HT-29 (cell line): ENCODE results near the gene GBF1. TPM values are rescaled to one million over a fixed set of nuclear protein-coding genes. Genes with fewer than 3 reads are reported as not detected.
"Not testable (repeated sequence)": the region's sequence is repeated elsewhere in the genome, so short reads cannot be mapped to it uniquely, and the experiment has no call there.

Experiments
- DNase-seq: peaks from one replicate; pipeline ENCODE4 v3.0.0-alpha.2; 2015; ENCODE audit warnings: low spot score
- total RNA-seq: library from RNA; depleted of rRNA; stranded (reverse); fragments of >200 nt; shearing (Covaris generic); gene quantifications from 2 replicates; pipeline ENCODE4 v1.2.3, GENCODE V29; 2014

GBF1 gene
- total RNA-seq, 1 experiment from 2014 or later: 32.5 TPM

DNA sequence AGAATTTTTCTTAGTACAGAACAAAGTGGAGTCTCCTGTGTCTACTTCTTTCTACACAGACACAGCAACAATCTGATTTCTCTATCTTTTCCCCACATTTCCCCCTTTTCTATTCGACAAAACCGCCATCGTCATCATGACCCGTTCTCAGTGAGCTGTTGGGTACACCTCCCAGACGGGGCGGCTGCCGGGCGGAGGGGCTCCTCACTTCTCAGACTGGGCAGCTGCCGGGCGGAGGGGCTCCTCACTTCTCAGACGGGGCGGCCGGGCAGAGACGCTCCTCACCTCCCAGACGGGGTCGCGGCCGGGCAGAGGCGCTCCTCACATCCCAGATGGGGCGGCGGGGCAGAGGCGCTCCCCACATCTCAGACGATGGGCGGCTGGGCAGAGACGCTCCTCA, 56.0 kb downstream of the GBF1 start:
- DNase-seq: not testable (repeated sequence)

DNA sequence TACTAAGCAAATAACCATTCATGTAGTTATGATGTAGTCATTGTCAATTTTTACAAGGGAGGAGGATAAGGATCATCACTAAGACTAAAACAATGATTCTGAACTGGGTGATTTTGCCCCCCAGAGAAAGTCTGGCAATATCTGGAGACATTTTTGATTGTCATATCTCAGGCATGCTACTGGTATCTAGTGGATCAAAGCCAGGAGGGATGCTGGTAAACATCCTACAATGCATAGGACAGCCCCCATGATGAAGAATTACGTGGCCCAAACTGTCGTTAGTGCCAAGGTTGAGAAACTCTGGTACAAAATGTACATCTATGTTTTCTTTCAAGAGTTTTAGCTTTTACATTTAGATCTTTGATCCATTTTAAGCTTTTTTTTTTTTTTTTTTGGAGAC, 57.3 kb downstream of the GBF1 start:
- no peak for DNase-seq

DNA sequence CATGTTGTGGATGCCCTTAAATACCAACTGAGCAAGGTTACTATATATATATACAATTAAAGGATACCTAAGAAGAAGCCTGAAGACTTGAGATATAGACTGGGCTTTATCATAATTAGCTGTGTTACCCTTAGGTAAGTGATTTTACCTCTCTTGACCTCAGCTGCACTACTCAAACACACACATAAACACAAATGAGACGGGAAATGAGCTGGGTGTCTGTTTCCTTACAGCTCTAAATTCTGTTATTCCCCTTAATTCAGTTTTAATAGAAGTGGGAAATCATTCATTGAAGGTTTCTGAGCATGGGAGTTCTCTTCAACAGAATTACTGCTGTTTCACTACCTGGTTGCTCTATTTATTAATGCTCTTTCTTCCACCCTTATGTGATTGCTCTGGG, 60.7 kb downstream of the GBF1 start:
- no peak for DNase-seq

DNA sequence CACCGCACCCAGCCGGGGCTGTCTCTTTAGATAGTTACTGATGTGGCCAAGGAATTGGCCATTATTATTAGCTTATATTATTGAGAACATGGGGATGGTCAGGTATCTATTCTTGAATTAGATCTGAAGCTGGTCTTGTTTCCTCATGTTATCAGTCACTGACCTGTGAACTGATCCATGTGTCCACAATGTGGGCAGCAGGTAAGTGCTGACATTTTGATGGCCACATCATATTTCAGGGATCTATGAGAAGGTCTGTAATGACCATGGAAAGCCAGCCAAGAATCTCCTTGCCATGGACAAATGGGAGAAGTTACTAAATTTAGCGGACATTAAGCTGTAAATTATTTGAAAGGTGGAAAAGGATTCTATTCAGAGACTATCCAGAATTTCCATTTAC, 61.4 kb downstream of the GBF1 start:
- no peak for DNase-seq

DNA sequence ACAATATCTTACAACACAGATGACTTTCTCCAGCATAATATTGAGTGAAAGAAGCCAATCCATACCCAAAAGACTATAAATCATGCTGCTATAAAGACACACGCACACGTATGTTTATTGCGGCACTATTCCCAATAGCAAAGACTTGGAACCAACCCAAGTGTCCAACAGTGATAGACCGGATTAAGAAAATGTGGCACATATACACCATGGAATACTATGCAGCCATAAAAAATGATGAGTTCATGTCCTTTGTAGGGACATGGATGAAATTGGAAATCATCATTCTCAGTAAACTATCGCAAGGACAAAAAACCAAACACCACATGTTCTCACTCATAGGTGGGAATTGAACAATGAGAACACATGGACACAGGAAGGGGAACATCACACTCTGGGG, 63.0 kb downstream of the GBF1 start:
- DNase-seq: not testable (repeated sequence)

DNA sequence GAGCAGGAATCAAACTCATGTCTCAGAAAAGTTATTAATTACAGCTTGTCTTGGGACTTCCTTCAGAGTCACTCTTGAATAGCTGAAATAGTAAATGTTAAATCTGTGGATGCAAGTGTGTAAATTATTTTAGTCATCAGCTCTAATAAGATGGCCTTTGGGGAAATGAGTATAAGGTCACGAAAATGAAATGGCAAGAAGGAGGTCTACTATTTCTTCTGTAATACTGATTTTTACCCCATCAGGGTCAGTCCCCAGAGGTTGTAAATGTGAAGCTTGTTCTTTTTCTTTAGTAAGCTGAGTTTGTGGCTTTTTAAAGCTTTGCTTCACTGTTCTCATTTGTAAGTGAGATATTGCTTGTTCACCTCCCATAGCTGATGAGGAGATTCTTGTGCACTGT, 63.9 kb downstream of the GBF1 start:
- DNase-seq: no peak

DNA sequence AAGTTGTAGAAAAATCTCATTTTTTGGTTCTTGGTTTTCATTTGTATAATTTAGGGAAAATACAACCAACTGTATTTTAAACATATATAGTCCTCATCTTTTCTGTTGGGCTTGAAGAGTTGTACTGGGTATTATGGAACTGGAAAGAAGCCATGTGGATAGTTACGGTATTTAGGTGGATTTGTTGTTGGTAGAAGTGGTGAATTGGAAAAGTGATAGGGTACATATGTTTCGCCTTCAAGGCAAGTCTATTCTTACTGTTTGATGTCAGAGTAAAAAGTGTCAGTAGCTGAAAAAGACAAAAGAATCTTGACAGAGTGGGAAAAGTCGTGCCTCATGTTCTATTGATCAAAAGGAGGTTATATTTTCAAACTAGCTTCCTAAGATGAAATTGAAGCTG, 64.6 kb downstream of the GBF1 start:
- no peak for DNase-seq

DNA sequence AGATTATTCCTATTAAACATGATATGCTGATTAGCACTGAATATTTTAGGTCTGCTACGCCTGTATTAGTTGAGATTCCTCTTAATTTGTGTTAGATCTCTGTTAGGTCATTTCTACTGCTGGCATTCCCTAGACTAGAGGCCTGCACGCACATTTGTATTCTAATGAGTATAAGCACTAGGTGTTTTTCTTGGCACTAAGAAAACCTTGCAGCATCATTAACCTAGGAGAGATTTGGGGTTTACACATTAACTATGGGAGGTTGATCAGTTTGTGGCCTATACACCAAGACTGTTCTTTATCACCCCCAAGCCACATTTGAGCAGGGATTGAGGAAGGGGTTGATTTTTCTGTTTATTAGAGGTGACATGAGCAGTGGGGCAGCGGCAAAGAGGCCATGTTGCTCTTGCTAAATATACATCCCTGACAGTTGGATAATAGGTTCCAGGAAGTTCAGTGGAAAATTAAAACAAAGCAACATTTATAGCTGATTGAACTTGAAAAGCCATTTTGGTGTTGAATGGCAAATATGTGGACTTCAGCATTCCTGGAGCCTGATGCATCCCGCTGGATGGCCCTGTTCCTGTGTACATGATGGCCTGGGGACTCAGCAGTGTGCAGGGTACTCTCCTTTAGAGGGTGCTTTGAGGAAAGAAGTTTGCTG, 65.2 kb downstream of the GBF1 start:
- DNase-seq: no peak

DNA sequence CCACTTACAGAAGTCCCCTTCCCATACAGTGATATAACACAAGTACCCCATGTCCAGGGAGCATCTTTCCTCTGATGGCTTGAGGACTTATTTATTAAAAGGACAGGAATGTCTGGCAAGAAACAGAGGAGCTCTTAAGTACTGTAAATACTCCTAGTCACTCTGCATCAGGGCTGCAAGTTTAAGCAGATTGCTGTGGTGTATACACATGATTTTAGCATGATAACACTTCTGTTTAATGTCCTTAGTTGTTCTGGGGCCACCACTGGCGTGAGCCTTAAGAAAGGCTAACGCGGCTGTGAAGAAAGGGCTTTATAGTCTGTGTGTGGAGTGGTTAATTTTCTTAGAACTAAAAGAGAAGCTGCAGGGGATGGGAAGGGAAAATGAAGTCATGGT, 65.7 kb downstream of the GBF1 start:
- DNase-seq: no peak

DNA sequence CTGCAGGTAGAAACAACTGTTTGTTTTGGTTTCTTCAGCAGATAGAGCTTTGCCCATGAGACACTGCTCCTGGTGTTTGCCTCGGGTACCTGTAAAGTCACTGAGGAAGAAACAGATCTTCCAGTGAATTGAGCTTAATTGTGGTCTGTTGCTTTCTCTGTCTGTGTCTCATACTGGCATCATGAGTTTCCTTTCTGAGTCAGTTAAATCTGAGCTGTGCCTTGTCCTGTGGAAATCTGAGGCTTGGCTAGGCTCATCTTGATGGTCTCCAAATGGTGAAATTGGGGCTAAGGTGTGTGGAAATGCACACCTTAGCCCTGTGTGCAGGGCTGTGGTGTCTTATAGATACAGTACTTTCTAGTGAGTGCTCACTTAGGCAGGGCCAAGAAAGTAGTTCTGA, 67.4 kb downstream of the GBF1 start:
- no peak for DNase-seq

DNA sequence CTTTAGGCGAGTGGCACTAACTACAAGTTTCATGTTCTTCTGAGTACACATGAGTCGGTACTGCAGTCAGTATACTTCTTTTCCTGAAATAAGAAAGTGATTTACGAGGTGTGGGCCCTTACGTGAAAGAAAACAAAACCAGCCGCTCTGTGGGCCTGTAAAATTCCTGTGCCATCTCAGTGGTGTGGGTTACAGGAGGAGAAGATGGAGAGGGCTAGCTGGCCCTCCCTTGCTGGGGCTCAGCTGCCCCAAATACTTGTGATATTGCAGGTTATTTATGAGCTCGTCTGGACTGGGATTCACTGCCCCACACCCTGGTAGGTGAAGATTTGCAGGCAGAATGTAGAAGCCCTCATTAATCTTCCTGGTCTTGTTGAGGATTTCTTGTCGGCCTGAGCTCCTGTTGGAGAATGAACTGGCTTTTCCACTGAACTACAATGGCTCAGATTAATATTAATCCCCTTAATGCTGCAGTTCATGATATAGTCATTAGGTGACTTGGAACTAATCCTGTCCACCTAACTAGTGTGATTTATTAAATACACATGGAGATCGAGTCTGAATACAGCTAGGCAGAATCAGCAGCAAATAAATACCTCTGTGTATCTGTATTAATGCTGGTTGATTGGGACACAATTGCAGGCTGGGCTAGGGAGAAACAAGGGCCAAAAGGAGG, 68.0 kb downstream of the GBF1 start:
- no peak for DNase-seq

DNA sequence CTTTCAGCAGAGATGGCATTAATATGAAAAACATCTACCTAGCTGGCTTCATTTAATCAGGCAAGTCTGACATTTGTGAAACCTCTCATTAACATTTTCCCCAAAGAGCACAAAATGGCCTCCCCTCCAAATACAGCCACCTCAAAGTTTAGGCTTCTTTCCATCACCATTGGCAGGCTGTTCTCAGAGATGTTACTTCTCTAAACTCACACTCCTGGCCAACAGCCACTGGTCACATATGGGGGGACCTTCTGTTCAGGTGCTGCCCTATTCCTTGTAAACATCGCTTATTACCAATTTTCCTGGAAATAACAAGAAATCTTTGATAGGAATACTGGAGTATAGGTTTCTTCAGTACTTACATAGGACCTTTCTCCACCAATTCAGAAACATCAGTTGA, 69.5 kb downstream of the GBF1 start:
- DNase-seq: no peak

DNA sequence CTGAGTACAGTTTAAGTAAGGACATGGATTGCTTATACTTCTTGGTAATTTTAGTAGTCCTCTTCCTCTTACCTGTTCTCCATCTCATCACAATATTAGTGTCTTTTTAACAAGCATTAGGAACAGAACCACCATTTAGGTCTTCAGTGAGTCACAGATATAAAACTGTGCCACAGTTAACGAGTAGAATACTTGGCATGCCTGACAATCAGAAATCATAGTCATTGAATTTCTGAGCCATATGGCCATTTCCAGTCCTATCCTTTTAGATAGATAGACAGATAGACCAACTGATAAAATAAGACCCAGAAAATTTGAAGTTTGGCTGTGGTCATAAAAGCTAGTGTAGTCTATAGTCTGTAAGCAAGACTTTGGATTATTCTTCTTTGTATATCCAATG, 71.1 kb downstream of the GBF1 start:
- DNase-seq: no peak

DNA sequence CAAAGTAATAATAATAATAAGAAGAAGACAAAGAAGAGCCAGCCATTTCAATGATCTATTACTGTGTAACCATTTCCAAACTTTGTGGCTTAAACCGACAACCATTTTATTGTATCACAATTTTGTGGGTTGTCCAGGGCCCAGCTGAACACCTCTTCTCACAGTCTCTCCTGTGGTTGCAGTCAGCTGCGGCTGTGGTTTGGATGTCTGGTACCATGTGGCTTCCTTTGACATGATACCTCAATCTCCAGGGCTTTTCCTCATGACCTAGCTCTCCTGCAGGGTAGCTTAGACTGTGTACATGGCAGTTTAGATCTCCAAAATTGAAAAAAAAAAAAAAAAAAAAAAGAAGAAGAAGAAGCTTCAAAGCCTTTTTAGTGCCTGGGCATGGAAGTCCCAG, 77.6 kb downstream of the GBF1 start:
- DNase-seq: no peak

DNA sequence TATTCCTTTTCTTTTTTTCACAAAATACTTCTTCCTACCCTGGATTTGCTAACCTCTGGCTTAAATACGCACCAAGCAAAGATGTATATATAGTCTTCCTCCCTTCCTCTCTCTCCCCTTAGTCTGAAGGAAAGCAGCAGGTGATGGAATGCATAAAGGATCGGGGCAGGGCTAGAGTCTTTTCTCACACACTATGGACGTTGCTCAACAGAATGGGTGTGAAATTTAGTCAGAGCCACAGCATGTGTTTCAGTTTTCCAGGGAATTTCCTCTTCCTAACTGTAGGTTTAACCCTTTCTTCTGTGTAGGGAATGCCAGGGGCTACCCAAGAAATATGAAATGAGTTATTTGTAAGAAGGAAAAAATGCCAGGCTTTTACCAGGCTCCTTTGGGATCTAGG, 78.7 kb downstream of the GBF1 start:
- DNase-seq: no peak

DNA sequence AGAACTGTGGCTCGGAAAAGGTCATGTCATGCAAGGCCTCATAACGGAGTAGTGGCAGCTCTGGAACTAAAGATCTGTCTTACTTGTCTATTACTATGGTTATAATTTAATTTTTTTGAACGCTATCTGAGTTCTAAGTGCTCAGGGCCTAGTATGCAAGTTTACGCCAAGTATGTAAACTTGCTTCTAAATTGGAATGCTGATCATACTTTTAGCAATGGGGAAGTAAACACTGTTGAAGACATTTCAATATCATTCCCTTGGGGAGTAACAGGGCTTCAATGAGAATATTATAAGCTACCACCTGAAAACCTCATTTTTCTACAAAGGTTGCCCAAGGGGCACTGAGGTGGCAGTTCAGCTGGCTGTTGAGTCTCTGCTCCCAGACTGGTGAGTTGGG, 80.7 kb downstream of the GBF1 start:
- DNase-seq: no peak

DNA sequence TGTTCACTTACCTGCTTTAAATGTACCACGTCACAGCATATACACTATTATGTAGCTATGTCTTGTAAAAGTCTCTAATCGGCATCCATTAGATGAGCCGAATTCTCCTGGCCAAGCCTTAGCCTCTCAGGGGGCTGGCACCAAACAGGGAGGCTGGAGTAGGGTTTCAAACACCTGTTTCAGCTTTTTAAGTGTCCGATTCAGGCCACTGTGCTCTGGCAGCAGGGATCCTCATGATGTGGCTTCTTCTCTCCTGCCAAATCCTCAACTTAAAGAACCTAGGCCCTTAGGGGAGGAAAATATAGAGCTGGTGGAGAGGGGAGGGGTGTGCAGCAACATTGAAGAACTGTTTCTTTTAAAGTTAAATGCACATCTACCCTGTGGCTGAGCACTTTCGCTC, 81.7 kb downstream of the GBF1 start:
- DNase-seq: no peak

DNA sequence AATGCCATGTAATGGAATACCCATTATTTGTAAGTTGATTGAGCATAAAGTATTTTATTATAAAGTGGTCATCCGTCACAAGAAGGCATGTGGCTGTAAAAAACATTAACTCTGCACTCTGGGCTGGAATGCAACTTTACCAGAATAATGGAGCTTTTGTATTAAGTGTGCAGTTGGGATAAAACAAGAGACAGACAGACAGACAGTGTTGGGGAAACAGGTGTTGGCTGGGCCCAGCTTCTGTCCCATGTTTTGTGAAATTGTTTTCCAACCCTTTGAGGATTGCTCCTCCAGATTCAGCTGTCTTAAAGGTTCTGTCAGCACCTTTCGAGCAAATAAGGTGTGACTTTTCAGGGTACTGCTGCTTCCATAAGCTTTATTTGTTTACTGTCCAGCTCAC, 82.3 kb downstream of the GBF1 start:
- no peak for DNase-seq

DNA sequence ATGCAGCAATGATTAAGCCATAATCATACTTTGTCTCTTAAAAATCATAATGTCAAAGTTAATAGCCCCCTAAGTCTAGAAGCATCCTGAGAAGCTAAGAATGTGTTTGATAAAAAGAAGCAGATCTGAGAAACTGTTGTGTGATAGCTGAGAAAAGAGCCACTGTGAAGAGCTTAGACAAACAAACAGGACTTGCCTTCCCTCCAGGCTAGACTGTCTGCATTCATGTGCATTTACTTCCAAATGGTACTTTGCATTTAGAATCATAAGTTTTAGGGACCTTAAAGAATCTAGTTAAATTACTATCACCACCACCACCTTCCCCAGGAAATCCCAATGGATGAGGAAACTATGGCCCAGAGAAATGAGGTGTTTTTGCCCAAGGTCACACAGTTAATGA, 87.4 kb downstream of the GBF1 start:
- DNase-seq: no peak

DNA sequence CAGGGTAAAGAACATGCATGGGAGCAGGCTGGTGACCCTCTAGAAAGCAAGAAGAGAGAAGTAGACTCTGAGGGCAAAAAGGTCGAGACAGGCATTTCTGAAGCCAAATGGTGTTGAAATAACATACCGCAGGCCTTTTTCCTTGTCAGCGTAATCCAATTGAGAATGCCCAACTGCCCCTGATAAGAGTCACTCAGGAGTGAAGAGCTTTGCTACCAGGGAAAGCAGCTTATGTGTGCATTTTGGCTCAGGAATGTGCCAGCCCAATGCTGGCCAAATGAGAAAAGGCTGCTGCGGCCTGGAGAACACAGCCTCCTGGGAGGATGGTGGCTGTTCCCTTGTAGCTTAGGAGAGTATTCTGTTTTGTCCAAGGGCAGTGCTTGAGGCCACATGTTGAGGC, 88.8 kb downstream of the GBF1 start:
- no peak for DNase-seq

DNA sequence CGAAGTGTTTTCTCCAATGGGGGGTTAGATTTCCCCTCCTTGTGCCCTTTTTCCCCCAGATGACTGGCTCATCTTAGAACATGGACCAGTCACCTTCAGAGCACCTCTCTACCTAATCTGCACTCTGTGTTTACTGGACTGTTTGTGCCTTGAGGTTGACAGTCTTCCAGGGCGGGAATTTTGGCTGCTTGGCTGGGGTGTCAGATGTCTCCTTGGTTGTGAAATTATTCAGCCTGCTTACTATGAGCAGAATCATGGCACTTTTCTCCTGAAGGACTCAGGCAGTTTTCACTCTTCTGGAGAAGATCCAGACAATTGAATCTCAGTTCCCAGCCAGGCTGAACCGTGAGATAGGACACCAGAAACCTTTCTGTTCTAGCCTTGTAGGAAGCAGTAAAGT, 89.9 kb downstream of the GBF1 start:
- no peak for DNase-seq

DNA sequence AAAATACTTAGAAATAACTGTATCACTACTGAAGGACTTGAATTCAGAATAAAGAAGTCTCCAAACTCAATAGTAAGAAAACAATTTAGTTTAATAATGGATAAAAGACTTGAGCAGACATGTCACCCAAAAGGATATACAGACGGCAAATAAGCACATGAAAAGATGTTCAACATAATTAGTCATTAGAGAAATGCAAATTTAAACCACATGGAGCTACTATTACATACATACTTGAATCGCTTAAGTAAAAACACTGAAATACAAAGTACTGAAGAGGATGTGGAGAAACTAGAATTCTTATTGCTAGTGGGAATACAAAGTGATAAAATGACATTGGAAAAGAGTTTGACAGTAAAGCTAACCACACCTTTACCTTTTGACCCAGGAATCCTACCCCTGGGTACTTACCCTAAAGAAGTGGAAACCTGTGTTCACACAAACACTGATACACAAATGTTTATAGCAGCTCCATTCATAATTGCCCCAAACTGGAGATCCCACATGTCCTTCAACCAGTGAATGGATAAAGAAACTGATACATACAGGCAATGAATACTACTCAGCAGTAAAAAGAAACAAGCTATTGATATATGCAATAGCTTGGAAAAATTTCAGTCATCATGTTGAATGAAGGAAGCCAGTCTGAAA, 95.8 kb downstream of the GBF1 start:
- no peak for DNase-seq

DNA sequence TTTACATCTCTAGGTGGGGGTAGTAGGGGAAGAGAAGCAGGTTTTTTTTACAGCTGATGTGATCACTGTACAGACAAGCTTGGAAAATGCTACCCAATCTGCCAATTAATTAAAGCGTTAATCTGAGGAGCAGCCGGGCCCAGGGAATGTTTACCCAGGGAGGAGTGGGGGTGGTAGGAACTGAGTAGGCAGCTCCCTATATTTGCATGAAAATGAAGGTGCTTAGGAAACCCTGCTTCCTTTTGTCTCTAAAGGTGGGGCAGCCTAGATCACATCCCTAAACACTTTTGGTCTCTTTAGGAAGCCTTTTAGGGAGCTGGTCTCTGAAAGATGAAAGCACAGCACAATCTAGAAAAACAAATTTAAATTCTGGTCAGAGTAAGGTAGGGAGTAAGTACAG, 97.1 kb downstream of the GBF1 start:
- peak; percentile 21 for DNase-seq
